Gastrocnemius medialis (tissue), 4 donors: Measurements from ENCODE around the gene CHN2.

Experiments
- CTCF ChIP-seq, 5 experiments: fragments of 450-650 bp in 3 of 5; fragments of 200-600 bp in 2 of 5; sonication (generic) in 2 of 5; IDR thresholded peaks in 4 of 5; conservative IDR thresholded peaks in 1 of 5; 1 replicate in 4 of 5; 2 replicates in 1 of 5; pipeline ENCODE4 v1.5.1; 2016 to 2019; ENCODE audit warnings: antibody characterized with exemption in 5 of 5, mild to moderate bottlenecking in 3 of 5, moderate library complexity in 3 of 5
- POLR2A ChIP-seq, 2 donors: fragments of 450-650 bp; IDR thresholded peaks; one replicate each; pipeline ENCODE4 v1.6.1; 2017; ENCODE audit warnings: antibody characterized with exemption in 2 of 2, mild to moderate bottlenecking in 2 of 2, moderate library complexity in 2 of 2

- TF ChIP-seq CTCF (IDR thresholded peaks at IDR 0.05 in 4 of 5, conservative IDR thresholded peaks at IDR 0.05 in 1 of 5) (no peak), POLR2A (IDR thresholded peaks at IDR 0.05) (no peak)
Measured at GRCh38 chr7:29443552-29443951, 249.0 kb downstream of the CHN2 start.
